Glomerular visceral epithelial cell (primary cell): Measurements from ENCODE around the gene SSX2.
A peak's percentile ranks its signal among the peaks of the same experiment; 100 is the strongest.
"Not testable (repeated sequence)": the region's sequence is repeated elsewhere in the genome, so short reads cannot be mapped to it uniquely, and the experiment has no call there.

Experiments
- DNase-seq: peaks from one replicate; pipeline ENCODE4 v3.0.0-alpha.2; 2016; ENCODE audit errors: extremely low spot score

SSX2 gene

GRCh38 chrX:52707078-52707477, at the start of gene SSX2:
SSX2 (minus strand) TSS chrX:52707178; CDS start chrX:52705749, 1,429 bp downstream.
- not testable (repeated sequence) for DNase-seq

GRCh38 chrX:52750952-52751351, 44.0 kb upstream of the SSX2 start, which contains the start of gene SSX2B:
SSX2B (plus strand) TSS chrX:52751252; CDS start chrX:52752681, 1,429 bp downstream.
- DNase-seq = not testable (repeated sequence)

GRCh38 chrX:52692034-52692433, 14.9 kb downstream of the SSX2 start:
- not testable (repeated sequence) for DNase-seq

- DNase-seq = not testable (repeated sequence)
Measured at GRCh38 chrX:52662218-52662617, 44.8 kb downstream of the SSX2 start.

GRCh38 chrX:52655475-52655874, 51.5 kb downstream of the SSX2 start:
- not testable (repeated sequence) for DNase-seq

- DNase-seq = not testable (repeated sequence)
Measured at GRCh38 chrX:52654800-52655199, 52.2 kb downstream of the SSX2 start, which contains the start of gene SSX7. SSX7 (minus strand) TSS chrX:52654900; CDS start chrX:52653472, 1,428 bp downstream.

GRCh38 chrX:52650676-52651075, 56.3 kb downstream of the SSX2 start:
- peak; percentile 52 for DNase-seq

- peak; percentile 48 for DNase-seq
Measured at GRCh38 chrX:52648956-52649355, 58.0 kb downstream of the SSX2 start.
